DMS 273 treated with DMSO at 0.1 percent for 48 hours (cell line): ENCODE results near the gene PARP9.
A peak's percentile ranks its signal among the peaks of the same experiment; 100 is the strongest.

Experiments used
- DNase-seq: peaks from one replicate; lab custom pipeline; 2025; lab: John Stamatoyannopoulos, UW

Gene PARP9

GRCh38 chr3:122564155-122564912 lies at the start of gene PARP9, which contains the start of gene DTX3L:
Gene PARP9 (minus strand): TSS chr3:122564300. CDS start chr3:122559620, 4,680 bp downstream.
Gene DTX3L (plus strand): TSS chr3:122564338. CDS start chr3:122564427, 89 bp downstream.
- DNase-seq: peak; percentile 69

GRCh38 chr3:122612696-122613095 lies 48.6 kb upstream of the PARP9 start:
- DNase-seq: no peak

GRCh38 chr3:122609798-122610559 lies 45.9 kb upstream of the PARP9 start:
- no peak for DNase-seq

- DNase-seq: no peak
Measured at GRCh38 chr3:122608916-122609315, 44.8 kb upstream of the PARP9 start.

- no peak for DNase-seq
Measured at GRCh38 chr3:122606330-122606729, 42.2 kb upstream of the PARP9 start.

GRCh38 chr3:122603056-122603455 lies 39.0 kb upstream of the PARP9 start:
- DNase-seq: no peak

- DNase-seq: no peak
Measured at GRCh38 chr3:122602011-122602710, 38.1 kb upstream of the PARP9 start.

GRCh38 chr3:122598556-122598955 lies 34.5 kb upstream of the PARP9 start:
- no peak for DNase-seq

- no peak for DNase-seq
Measured at GRCh38 chr3:122598151-122598550, 34.1 kb upstream of the PARP9 start.

- DNase-seq: no peak
Measured at GRCh38 chr3:122594025-122594424, 29.9 kb upstream of the PARP9 start.

GRCh38 chr3:122590610-122591009 lies 26.5 kb upstream of the PARP9 start:
- DNase-seq: no peak

GRCh38 chr3:122589297-122589696 lies 25.2 kb upstream of the PARP9 start:
- DNase-seq: no peak

- DNase-seq: no peak
Measured at GRCh38 chr3:122587572-122587971, 23.5 kb upstream of the PARP9 start.

GRCh38 chr3:122586773-122587485 lies 22.8 kb upstream of the PARP9 start:
- DNase-seq: no peak

- DNase-seq: no peak
Measured at GRCh38 chr3:122586098-122586497, 22.0 kb upstream of the PARP9 start.

GRCh38 chr3:122582390-122582789 lies 18.3 kb upstream of the PARP9 start:
- DNase-seq: no peak

- no peak for DNase-seq
Measured at GRCh38 chr3:122581622-122582021, 17.5 kb upstream of the PARP9 start.

- no peak for DNase-seq
Measured at GRCh38 chr3:122580470-122580869, 16.4 kb upstream of the PARP9 start.

- no peak for DNase-seq
Measured at GRCh38 chr3:122578069-122578740, 14.1 kb upstream of the PARP9 start.

- no peak for DNase-seq
Measured at GRCh38 chr3:122577409-122578031, 13.4 kb upstream of the PARP9 start, which contains the start of gene PARP15. Gene PARP15 (plus strand): TSS chr3:122577650. CDS start chr3:122577668, 18 bp downstream.
